Suprapubic skin (tissue), 4 donors: ENCODE data around the gene SRF.

ENCODE experiments used
- CTCF ChIP-seq, 2 donors: fragments of 200-600 bp in 1 of 2; fragments of 450-650 bp in 1 of 2; sonication (generic) in 1 of 2; IDR thresholded peaks; one replicate each; pipeline ENCODE4 v1.5.1; 2016 to 2019; ENCODE audit warnings: antibody characterized with exemption in 2 of 2, mild to moderate bottlenecking in 1 of 2, moderate library complexity in 1 of 2
- POLR2A ChIP-seq, 2 donors: fragments of 450-650 bp; IDR thresholded peaks; one replicate each; pipeline ENCODE4 v1.6.1; 2017; ENCODE audit warnings: antibody characterized with exemption in 2 of 2, mild to moderate bottlenecking in 2 of 2, moderate library complexity in 2 of 2
- POLR2AphosphoS5 ChIP-seq, 3 donors: sonication (generic); formaldehyde crosslinking; IDR thresholded peaks; one replicate each; pipeline ENCODE4 v1.6.1; 2017; ENCODE audit warnings: antibody characterized with exemption in 3 of 3

- no peak for TF ChIP-seq POLR2AphosphoS5 (IDR thresholded peaks at IDR 0.05)
- no peak for TF ChIP-seq CTCF (IDR thresholded peaks at IDR 0.05)
- TF ChIP-seq POLR2A (IDR thresholded peaks at IDR 0.05) = no peak
Observed at GRCh38 chr6:43122146-43122545, 48.9 kb upstream of the SRF start.
